HG03135 (cell line): ENCODE measurements around the gene LRP5.
"Not testable (repeated sequence)": the region's sequence is repeated elsewhere in the genome, so short reads cannot be mapped to it uniquely, and the experiment has no call there.

ENCODE experiments used
- ATAC-seq: cut with Tn5 transposase; IDR thresholded peaks from one replicate; pipeline ENCODE4 v1.9.1; 2021; ENCODE audit warnings: mild to moderate bottlenecking, moderate library complexity; ENCODE audit not compliant: unreplicated experiment

LRP5 gene

DNA sequence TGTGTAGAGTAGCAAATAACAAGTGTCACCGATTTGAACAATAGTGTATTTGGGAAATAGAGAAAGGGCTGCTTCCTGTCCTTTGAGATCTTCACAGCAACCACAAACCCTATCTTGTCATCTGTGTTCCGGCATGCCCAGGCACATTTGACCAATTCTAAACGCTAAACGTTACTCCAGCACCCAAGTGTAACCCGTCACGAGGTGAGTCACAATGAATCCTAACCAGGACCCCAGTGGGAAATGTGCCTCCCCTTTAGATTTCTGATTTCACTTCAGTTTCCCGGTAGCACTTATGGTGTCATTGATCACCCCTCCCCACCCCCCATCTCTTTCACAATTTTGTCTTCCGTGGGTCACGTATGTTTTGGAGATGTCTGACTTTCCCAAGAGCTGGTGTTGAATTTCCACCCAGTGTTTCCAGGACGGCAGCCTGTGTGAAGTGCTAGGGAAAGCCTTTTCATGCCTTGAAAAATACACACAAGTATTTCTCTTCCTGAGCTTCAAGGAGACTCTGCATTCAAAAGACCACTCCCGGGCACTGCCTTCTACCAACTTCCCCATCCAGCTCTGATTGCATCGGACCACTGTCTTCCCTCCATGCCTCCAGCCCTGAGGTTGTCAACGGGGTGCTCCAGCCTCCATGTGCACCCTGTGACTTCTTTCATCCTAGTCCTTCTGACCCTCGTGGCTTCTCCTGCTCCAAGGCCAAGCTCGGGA lies 30.1 kb upstream of the LRP5 start:
- ATAC-seq = peak; percentile 68

- no peak for ATAC-seq
Observed at GRCh38 chr11:68282861-68283230, 29.5 kb upstream of the LRP5 start.

DNA sequence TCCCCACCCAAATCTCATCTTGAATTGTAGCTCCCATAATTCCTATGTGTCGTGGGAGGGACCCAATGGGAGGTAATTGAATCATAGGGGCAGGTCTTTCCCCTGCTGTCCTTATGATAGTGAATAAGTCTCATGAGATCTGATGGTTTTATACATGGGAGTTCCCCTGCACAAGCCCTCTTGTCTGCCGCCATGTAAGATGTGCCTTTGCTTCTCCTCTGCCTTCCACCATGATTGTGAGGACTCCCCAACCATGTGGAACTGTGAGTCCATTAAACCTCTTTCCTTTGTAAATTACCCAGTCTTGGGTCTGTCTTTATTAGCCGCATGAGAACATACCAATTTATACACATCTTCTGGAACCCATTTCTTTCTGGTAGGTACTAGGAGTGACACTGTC lies 27.8 kb upstream of the LRP5 start:
- not testable (repeated sequence) for ATAC-seq

- ATAC-seq = no peak
Observed at GRCh38 chr11:68287419-68287818, 25.0 kb upstream of the LRP5 start.

- no peak for ATAC-seq
Observed at GRCh38 chr11:68289456-68289855, 22.9 kb upstream of the LRP5 start.

DNA sequence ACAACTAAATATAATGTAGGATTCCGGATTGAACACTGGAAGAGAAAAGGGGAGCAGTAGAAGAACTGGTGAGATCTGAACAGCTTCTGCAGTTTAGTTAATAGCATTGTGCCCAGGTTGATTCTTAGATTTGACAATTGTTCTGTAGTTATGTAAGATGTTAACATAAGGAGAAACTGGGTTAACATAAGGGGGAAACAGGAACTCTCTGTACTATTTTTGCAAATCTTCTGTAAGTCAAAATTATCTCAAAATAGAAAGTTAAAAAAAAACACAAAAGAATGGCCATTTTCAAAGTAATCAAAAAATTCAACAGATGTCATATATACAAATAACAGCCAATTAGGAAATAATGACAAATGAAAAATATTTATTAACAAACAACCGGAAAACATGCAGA lies 18.7 kb upstream of the LRP5 start:
- ATAC-seq = no peak

DNA sequence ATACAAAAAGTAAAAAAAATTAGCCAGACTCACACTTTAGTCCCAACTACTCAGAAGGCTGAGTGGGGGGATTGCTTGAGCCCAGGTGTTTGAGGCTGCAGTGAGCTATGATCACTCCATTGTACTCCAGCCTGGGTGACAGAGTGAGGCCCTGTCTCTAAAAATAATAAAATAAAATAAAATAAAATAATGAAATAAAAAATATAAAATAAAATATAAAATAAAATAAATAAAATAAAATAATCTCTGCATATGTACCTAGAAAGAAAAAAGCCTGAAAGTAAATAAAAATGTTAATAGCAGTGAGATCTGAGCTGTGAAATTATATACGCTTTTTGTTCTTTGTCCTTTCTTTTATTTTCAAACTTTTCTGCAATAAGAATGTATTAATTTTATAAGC lies 17.1 kb upstream of the LRP5 start:
- ATAC-seq = no peak

DNA sequence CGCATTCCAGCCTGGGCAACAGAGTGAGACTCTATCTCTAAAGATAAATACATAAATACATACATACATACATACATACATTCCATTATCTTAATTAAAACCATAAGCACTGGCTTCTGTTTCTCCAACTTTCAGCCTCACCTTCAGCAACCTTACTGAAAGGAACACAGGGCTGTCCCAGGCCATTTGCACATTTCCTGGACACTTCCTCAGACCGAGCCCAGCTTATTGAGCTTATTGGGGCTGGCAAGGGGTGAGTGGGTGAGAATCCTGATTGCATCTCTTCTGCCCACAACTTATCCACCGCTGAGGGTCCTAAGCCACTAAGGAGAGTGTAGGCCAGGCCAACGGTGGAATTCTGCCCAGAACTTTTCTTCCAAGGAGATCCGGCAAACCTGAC lies 16.5 kb upstream of the LRP5 start:
- no peak for ATAC-seq

GRCh38 chr11:68296344-68297051 lies 15.9 kb upstream of the LRP5 start:
- ATAC-seq = no peak

DNA sequence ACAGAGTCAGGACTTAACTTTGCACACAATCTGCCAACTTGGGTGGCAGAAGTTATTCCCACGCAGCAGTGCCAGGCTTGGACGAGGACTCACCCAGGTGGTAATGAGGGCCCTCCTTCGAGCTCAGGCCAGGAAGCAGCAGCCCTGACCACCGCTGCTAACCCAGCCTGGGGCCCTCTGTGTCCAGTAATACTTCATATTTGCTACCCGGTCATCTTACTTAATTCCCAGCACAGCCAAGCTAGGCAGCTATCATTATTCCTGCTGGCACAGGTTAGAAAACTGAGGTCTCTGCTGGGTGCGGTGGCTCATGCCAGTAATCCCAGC lies 15.4 kb upstream of the LRP5 start:
- ATAC-seq = no peak

DNA sequence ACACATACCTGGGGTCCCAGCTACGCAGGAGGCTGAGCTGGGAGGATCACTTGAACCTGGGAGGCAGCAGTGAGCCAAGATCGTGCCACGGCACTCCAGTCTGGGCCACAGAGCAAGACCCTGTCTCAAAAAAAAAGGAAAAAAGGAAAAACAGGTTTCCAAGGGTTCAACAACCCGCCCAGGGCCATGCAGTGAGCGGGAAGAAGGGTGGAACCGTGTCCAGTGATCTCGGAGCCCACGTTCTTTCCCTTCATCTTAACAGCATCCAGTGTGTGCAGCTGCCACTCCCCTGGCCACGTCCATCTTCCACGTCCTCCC lies 14.9 kb upstream of the LRP5 start:
- no peak for ATAC-seq

- no peak for ATAC-seq
Observed at GRCh38 chr11:68297812-68298658, 14.4 kb upstream of the LRP5 start.

- ATAC-seq = no peak
Observed at GRCh38 chr11:68298659-68299516, 13.5 kb upstream of the LRP5 start.

- not testable (repeated sequence) for ATAC-seq
Observed at GRCh38 chr11:68299517-68299879, 12.9 kb upstream of the LRP5 start.

DNA sequence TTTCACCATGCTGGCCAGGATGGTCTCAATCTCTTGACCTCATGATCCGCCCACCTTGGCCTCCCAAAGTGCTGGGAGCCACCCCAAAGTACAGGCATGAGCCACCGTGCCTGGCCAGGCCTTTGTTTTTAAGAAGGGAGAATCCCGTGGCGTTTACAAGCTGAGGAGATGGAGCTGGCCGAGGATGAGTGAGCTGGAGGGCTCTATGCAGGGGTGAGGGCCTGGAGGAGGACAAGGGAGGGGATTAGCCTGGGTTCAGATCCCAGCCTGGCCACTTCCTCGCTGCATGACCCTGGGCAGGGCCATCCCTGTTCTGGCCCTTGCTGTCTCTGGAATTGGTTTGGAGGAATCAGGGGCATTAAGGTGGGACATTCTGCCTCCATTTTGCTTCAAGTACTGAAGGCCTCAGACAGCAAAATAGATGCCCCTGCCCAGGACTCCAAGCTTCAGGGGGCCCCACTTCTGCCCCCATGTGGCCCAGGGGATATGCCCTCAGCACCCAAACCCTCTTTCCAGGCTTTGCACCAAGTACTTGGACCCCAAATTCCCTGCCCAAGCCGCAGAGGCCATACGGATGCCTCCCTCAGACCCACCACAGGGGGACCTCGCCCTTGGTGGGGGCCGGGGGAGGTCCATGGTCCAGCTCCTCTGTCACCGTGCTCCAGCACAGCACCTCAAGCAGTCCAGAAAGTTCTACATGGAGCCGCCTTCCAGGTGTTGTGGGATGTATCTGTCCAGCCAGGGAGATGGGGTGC lies 12.1 kb upstream of the LRP5 start:
- ATAC-seq = no peak

GRCh38 chr11:68302256-68302655 lies 10.1 kb upstream of the LRP5 start:
- ATAC-seq = no peak

DNA sequence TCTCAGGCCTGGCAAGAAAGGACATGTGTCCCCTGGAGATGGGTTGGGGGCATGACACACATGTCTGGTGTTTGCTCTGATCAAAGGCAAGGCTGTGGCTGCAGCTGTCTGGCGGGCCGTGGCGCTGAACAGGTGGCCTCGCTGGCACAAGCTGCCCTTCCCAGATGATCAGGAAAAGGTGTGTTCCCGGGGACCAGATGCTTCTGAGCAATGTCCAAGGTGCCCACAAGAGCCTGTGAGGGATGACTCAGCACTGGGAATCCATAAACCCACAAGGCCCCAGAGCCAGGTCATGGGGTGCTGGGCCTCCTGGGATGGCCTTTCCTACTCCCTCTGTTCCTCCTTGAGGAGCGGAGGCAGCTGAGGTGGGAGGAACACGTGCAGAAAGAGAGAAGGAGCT lies 9.7 kb upstream of the LRP5 start:
- no peak for ATAC-seq

DNA sequence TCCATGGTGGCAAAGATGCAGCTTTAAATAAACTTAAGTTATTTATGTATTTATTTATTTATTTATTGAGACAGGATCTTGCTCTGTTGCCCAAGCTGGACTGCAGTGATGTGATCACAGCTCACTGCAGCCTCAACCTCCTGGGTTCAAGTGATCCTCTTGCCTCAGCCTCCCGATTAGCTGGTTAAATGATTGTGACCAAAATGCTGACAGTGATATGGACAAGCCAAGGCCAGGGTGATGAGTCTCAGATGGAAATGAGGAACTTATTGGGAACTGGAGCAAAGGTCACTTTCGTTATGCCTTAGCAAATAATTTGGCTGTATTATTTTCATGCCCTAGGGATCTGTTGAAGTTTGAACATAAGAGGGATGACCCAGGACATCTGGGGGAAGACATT lies 9.3 kb upstream of the LRP5 start:
- ATAC-seq = no peak

DNA sequence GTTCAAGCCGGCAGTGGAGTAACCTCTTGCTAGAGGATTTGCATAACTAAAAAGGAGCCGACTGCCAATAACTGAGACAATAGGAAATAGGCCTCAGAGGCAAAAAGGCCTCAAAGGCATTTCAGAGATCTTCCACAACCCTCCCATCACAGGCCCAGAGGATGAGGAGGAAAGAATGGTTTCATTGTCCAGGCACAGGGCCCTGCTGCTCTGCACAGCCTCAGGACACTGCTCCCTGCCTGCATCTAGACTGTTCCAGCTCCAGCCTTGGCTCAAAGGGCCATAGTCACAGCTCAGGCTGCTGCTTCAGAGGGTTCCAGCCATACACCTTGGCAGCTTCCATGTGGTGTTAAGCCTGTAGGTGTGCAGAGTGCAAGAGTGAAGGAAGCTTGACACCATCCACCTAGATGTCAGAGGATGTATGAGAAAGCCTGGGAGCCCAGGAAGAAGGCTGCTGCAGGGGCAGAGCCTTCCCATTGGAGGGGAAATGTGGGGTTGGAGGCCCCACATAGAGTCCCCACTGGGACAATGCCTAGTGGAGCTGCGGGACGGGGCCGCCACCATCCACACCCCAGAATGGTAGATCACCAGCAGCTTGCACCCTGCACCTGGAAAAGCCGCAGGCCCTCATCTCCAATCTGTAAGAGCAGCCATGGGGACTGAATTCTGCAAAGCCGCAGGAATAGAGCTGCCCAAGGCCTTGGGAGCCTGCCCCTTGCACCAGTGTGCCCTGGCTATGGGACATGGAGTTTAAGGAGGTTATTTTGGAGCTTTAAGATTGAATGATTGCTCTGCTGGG lies 8.2 kb upstream of the LRP5 start:
- ATAC-seq = no peak

GRCh38 chr11:68306636-68307035 lies 5.8 kb upstream of the LRP5 start:
- ATAC-seq = no peak
